H4 (cell line): Measurements from ENCODE around the gene TENM4. TPM values are rescaled to one million over a fixed set of nuclear protein-coding genes. Genes with fewer than 3 reads are reported as not detected.

Source experiments
- DNase-seq: peaks from one replicate; pipeline ENCODE4 v3.0.0-alpha.2; 2015; ENCODE audit warnings: low spot score
- total RNA-seq: library from RNA; depleted of rRNA; stranded (reverse); fragments of >200 nt; shearing (Covaris generic); gene quantifications from 2 replicates; pipeline ENCODE4 v1.2.3, GENCODE V29; 2014

The TENM4 gene
- total RNA-seq, 1 experiment from 2014 or later = 0.31 TPM

DNA sequence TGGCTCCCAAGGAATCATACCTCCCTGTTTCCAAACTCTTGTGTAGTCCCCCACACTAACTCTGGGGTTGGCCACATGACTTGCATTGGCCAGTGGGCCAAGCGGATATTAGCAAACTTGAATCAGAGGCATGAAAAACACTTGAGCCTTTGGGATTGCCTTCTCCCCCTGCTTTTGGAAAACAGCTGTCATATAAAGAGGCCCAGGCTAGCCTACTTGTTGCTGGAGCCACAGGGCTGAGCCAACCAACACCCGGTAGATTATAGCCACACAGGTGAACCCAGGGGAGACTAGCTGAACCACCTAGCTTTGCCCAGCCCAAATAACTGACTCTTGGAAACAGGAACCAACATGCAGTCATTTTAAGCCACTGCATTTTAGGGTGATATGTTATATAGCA is 354.8 kb downstream of the TENM4 start:
- DNase-seq = no peak

DNA sequence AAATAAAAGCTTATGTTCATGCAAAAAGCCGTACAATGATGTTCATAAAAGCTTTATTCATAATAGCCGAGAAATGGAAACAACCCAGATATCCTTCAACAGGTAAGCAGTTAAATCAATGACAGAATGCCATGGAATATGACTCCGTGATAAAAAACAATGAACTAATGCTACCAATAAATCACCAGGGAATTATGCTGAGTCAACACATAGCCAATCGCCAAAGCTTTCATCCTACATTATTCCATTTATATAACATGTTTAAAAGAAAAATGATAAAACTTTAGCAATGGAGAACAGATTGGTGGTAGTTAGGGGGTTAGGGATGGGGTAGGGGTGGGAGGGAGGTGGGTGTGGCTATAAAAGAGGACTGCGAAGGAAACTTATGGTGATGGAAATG is 356.4 kb downstream of the TENM4 start:
- DNase-seq = no peak

DNA sequence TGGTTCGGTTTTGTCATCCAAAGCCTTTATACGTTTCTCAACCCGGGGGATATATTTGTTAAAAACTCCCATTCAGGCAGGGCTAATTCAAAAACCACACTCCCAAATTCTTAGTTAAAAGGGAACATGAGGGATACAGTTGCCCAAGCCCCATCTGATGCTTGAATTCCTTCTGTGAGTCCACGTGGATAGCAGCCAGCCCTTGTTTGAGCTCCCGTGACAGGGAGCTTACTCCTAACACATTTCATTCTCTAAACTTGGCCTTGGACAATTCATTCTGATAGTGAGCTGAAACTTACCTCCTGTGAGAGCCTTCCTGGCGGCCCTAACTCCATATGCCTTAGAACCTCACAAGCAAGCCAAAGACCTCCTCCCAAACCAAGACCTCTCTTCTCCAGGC is 357.5 kb downstream of the TENM4 start:
- DNase-seq = no peak

DNA sequence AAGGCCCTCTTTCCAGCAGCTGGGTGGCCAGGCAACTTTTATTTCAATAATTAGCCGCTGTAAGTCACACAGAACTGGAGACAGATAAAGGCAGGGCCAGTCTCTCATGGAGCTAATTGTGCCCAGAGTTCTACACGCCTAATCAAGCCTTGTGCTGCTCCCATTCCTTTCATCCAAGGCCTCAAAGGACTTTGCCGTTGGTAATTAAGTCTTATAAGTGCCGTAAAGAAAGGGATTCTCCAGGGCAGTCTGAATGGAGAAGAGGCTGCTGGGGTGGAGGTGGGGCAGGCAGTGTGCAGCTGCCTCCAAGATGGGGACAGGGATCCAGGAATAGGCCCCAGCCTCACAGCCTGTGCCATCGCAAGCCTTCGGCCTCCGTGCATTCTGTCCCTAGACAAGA is 357.9 kb downstream of the TENM4 start:
- DNase-seq = no peak

DNA sequence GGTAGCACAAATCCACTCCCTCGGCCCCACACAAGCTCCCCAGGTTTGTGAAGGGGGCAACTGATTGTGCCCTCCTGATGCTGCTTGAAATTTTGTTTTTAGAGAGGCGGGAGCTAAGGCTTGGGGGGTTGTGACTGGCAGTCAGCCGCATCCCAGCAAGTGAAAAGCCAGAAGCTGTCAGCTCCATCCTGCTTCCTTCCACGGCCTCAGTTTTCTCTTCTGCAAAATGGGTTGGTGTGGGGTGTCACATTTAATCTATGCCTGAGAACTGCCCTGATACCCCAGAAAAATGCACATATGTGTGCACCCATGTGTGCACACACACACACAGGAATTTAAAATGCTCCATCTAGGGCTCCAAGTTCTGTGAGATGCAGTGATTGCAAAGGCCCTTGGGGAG is 358.6 kb downstream of the TENM4 start:
- no peak for DNase-seq

DNA sequence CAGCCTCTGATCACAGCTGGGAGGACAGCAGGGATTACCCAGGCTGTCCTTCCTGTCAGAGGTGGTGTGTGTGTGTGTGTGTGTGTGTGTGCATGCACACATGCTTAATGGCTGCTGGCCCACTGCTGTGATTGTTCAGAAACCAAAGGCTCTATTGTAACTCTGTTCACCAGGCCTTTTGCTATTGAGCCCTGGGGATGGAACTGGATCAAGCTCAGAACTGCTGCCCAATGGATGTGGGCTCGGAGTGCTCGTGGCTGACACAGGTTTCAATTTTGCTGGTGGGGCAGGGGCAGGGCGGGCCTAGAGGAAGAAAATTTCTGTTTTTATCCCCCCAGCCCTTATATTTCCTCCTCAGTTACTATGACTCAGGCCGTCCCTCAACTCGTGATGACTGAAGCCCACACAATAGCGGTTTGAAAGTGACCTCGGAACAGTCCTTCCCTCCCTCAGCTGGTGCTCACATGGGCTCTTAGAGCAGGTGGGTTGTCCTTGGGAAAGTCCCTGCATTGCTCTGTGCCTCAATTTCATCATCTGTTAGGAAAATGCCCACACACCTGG is 359.3 kb downstream of the TENM4 start:
- no peak for DNase-seq

DNA sequence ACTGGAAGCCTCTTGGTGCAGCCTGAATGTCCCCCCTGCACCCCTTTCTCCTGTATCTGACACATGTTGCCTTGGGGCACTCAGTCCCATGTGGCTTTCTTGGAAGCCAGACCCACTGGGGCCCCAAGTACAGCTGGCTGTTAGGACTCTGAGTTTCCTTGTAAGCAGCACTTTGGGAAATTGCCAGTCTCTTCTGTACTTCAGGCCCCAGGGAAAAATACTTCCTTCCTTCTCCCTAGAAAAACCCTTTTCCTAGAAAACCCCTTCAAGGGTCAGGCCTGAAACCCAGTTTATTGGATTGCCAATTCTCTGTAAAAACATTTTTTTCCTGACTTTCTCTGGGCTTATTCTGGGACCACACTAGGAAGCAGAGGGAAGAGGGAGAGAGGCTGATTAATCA is 360.3 kb downstream of the TENM4 start:
- no peak for DNase-seq

DNA sequence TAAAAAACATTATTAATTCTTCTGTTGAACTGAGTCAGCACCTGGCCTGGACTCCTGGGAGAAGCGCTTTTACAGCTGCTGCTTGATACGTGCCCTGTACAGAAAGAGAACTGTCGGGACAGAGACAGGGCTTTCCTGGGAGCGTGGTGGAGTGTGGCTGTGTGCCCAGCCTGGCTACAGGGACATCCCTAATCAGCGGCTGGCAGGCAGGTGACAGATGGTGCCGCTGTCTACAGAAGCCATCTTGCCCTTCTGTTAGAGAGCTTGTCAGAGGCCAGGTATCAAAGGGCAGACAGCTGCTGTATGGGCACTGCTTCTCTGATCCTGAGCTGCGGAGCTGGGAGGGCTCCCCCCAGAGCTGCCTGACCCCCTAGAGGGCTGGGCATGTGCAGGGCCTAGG is 361.8 kb downstream of the TENM4 start:
- DNase-seq = no peak

DNA sequence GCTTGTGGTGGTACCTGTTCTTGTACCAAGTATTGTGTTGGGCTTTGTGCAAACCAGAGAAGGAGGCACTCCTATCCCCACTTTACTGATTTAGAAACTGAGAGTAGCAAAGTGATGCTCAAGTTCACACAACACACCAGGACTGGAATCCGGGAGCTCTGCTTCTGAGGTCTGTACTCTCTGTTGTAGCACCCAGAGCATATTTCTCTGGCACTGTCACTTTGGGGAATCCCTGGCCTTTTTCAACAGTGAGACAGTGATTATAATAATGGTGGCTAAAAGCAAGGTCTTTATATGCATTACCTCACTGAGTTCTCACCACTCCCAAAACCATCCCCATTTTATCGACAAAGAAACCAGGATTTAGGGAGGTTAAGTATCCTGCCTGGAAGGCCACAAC is 362.4 kb downstream of the TENM4 start:
- DNase-seq = no peak

DNA sequence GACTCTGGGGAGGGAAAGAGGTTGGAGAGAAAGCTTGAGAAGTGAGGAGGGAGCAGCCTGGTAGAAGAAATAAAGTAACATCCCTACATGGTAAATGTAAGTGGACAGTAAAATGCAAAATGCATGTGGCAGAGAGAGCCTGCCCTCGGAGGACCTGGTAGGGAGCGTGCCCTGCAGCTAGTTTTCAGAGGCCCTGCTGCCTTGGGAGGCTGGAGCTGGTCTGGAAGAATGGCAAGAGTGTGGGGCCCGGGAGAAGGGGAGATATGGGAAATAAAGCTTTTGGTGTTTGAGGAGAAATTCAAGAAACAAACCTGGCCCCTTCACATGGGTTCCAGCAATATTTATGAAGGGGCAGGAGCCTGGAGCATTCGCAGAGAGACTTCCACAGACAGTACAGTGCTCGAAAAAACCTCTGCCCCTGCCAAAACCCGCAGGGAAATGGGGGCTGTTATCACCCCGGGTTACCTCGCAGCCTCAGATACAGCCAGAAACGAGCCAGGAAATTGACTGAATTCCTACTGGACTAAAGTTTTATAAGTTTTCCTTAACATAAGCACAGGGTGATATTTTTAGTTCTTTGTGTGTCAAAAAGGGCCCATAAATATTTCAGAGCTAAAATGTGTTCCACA is 363.0 kb downstream of the TENM4 start:
- no peak for DNase-seq

DNA sequence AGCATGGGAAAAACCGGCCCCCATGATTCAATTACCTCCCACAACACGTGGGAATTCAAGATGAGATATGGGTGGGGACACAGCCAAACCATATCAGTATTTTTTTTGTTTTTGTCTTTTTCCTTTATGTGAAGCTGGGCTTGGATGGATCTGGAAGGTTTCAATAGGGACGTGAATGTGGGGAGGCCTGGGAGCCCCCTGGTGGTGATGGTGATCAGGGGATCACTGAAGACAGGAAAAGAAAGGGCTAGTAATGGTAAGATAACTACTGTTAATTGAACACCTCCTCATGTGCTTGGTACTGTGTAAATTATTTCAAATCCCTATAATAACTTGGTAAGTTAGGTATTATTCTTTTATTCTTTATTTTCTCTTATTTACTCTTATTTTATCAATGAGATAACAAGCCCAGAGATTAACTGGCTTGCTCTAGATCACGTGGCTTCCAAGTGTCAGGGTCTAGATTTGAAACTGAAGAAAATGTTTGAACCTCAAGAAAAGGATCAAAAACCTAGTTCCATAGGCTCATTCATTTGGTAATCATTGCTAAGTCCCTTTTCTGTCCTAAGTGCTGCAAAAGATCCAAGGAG is 364.2 kb downstream of the TENM4 start:
- DNase-seq = no peak

DNA sequence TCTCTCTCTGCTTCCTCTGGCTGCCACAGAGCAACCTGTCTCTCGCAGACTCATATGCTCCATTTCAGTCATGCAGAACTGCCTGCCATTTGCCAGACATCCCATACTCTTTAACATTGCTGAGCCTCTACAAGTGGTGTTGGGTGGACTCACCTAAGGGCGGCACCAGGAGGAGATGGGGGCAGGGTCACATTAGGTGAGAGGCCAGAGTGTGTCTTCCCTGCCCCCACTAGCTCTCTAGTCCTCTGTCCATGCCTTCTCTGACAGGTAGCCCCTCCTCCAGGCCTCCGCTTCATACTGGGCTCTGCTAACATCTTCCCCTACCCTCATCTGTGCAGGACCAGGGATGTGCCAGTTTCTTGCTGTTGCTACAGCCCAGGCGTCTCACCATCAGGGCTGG is 366.3 kb downstream of the TENM4 start:
- no peak for DNase-seq

DNA sequence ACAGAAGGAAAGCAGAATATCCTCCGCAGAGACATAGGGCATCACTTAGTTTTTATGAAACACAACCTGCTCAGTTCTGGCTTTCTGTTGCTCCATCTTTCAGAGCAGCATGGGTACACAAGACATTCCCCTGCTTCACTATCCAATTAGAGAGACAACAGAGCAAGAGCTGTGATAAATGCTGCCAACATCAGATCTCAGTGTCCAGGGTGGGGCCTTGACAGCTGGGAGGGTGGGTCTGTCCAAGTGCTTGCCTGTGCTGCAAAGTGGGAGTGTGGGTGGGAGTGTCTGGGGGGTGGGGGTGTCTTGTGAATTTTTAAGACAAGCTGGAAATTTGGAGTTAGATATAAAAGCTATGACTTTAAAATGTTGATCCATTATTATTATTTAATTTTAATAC is 369.6 kb downstream of the TENM4 start:
- no peak for DNase-seq

DNA sequence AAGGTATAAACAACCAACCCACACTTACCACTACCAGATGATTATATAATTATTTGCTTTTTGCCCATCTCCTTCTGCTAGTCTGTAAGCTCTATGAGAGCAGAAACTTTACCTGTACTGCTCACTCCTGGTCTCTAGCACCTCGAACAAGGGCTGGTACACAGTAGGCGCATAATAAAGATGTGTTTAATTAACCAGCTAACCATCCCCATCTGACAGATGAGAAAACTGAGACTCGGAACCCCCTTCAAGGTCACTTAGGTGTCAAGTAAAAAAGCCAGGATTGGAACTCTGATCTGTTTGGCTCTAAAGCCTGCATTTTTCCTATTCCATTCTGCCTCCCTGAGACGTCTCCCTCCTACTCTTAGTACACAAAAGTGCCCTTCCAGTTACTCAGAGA is 370.3 kb downstream of the TENM4 start:
- DNase-seq = no peak

DNA sequence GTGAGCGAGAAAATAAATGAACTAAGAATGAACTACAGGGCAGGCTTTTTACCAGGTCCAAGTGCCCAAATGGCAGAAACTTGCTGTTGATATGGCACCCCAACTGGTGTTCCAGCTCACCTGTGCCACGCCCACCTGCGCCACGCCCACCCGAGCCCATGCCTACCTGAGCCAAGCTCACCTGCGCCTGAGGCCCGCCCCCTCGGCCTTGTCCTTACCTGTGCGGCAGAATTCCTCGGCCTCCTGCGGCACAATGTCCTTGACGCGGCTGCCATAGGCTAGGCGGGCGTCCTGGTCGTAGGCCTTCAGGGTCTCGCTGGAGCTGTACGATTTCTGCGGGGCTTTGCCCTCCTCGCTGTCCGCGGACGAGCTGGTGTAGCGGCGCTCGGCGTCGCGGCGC is 371.3 kb downstream of the TENM4 start:
- no peak for DNase-seq

DNA sequence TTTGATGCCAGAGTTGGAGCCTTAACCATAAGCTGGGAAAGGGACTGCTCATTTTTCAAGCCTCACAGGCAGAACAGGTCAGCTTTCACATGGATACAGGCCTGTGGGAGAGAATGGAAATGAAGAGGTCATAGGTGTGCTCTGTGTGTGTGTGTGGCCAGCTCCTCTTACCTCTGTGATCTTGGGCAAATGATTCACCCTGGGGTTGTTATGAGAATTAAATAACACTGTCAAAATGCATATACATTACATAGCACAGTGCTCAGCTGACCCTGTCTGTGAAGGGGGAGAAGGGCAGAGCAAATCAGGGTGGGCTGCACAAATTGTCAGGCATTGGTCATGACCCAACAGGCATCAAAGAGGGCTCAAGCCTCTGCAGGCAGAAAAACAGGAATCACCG is 372.5 kb downstream of the TENM4 start:
- DNase-seq = no peak

DNA sequence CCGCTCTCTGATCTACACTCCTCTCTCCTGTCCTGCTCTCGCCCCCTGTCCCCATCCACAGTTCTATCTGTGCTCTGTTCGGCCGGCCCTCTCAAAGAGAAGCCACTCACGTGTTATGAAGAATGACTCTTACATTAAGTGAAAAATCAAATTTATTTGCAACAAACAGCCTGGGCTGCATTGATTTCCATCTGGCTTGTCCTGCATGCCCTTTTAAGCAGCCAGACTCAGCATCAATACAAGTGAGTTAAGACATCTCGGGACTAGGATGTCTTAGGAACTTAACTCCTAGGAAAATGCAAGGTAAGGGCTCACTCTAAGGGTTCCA is 373.5 kb downstream of the TENM4 start:
- no peak for DNase-seq

DNA sequence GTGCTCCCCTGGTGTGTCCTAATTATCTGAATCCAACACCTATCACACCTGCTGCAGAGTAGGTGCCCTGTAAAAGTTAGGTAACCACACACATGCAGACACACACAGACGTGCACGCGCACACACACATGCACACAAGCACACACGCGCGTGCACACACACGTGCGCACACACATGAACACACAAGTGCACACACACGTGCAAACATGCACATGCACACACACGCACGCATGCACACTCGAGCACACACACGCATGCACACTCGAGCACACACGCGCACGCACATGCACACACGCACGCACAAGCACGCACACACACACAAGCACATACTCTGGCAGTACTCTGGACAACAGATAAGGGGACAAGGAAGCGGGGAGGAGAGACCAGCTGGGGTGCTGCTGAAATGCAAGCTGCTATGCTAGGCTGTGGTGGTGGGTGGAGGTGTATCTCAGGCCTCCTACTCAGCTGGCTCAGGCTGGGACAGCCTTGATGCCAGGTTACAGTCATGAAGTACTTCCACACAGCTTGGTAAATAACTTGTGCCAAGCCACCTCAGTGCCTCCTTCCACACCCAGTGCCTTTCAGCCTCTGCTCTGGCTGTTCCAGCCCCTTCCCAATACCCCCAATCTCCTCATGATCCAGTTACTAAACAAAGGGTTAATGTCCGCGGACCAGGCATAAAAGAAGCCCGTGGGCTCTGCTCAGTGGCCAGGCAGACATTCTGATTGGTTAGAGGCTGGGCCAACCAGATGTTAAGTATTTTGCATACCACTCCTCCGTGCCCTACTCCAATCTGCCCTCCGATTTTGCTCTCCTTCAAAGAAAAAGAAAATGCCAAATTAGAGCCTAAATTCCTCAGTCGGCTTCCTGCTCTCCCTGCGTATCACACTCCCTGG is 374.1 kb downstream of the TENM4 start:
- no peak for DNase-seq

DNA sequence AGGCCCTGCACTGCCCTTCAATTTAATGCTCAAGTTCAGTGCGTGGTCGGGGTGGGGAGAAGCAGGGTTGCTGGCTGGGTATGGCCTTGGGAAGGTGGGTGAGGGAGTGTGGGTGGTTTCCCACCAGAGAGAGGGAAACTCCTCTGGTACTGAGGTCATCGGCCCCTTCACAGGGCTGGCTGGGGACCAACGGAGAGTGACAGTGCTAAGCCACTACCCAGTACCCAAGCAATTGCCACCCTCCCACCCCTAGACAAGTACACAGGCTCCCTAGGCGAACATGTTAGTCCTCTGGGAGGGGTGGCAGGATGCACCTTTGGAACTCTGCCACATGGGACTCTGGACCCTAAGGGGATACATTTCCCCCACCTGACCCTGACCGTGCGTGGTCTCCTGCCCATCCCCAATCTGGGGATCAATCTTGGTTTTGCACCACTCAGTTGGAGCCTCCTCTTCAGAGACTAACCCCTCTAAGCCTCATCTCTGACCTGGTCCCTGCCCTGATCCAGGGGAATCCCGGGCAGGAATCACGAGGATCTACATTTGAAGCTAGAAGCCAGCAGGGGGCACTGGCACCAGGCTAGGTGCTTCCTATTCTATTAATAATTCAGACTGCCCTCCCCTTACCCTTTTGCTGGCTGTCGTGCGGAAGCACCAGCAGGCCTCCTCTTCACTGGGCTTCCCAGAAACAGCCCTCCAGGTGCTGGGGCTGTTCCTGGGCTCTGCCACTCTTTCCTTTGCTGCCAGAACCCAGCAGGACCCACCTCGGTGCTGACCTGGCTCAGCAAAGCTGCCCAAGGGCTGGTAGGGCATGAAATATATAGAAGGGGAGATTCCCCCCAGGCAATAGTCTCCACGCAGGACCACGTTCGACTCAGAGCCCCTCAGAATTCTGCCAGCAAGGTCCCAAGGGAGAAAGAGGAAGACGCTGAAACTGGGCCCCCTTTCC is 377.7 kb downstream of the TENM4 start:
- peak; percentile 29 for DNase-seq

DNA sequence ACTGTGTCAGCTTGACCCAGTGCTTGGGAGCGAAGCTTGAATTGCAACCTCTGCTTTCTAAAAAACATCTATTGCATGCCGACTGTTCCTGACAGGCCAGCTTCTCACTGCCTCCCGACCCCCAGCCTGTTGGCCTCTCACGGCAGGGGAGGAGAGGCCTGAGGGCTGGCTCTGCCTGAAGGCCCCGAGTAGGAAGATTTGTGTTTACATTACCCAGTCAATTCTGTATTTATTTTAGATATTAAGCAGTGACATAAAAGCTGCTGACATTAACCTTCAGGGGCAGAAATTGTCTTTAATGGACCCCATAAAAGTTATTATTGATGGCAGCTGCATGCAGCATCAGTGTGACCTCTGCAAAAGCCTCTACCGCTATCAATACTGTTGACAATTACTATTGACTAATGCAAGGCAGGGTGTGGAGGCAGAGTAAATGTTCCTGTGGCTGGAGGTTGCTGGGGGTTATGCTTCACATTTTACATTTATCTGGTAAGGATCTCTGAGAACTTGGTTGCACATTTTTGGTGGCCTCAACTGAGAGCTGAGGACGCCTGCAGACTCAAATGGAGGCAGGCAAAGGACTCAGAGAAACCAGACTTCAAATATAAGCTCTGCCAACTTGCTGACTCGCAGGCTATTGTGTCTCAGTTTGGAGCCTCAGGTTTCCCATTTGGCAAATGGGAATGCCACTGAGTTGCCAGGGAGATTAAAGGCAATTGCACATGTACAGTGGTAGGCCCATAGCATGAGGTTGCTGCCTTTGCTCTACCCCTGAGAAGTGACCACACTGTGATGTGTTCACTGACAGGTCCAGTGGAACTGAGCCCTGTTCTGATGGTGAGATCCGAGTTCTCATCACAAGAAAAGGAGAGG is 380.5 kb downstream of the TENM4 start:
- DNase-seq = no peak

DNA sequence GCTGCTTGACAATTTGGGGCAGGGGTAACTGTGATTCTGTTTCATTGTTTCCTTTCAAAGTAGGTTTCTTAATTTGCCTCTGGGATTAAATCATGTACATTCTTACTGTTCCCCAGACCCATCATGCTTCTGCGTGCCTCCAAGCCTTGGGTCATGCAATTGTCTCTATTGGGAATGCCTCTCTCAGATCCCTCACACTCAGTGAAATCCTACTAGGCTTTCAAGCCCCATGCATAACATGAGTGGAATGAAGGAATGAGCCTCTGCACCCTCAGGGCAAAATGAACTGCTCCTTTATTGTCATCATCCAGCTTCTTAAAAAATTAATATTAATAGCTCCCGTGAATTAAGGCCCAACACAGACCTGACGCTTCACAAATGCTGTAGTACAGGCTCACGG is 381.7 kb downstream of the TENM4 start:
- DNase-seq = no peak
